Measurements from ENCODE around the gene UPF3A. TPM values are rescaled to one million over a fixed set of nuclear protein-coding genes. Genes with fewer than 3 reads are reported as not detected.

Gene UPF3A
- total RNA-seq, 1 experiment from 2014 or later = 63.5 TPM

- Mint-ChIP-seq H3K4me3 (ENCODE audit: unreplicated experiment) (no peak overlapping the region), H3K36me3 (ENCODE audit: insufficient read depth, unreplicated experiment) (peaks cover 87% of the 10 kb centered on the region), H3K9me3 (ENCODE audit: unreplicated experiment) (no peaks in the 10 kb centered on the region), H3K27ac (ENCODE audit: low read depth, unreplicated experiment) (no peak overlapping the region), H3K4me1 (ENCODE audit: insufficient read depth, unreplicated experiment) (no peaks in the 10 kb centered on the region), H3K27me3 (ENCODE audit: insufficient read depth, unreplicated experiment) (no peaks in the 10 kb centered on the region)
- no peak for DNase-seq (ENCODE audit: unreplicated experiment)
- TF ChIP-seq, protein P1, sequence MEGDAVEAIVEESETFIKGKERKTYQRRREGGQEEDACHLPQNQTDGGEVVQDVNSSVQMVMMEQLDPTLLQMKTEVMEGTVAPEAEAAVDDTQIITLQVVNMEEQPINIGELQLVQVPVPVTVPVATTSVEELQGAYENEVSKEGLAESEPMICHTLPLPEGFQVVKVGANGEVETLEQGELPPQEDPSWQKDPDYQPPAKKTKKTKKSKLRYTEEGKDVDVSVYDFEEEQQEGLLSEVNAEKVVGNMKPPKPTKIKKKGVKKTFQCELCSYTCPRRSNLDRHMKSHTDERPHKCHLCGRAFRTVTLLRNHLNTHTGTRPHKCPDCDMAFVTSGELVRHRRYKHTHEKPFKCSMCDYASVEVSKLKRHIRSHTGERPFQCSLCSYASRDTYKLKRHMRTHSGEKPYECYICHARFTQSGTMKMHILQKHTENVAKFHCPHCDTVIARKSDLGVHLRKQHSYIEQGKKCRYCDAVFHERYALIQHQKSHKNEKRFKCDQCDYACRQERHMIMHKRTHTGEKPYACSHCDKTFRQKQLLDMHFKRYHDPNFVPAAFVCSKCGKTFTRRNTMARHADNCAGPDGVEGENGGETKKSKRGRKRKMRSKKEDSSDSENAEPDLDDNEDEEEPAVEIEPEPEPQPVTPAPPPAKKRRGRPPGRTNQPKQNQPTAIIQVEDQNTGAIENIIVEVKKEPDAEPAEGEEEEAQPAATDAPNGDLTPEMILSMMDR (IDR thresholded peaks at IDR 0.05; ENCODE audit: unreplicated experiment) = no peak
- intact Hi-C loops (cut with micrococcal nuclease) = no loop called here
- BruUV-seq (replicated peaks) = no TSS peak
- POLR2A ChIA-PET = interaction anchor here (1.0 to 1.5 kb wide), 2 partner anchors 12 to 21 kb away, joined by 3 to 4 read pairs; no protein-coding TSS in a partner anchor
- CTCF ChIA-PET = no interaction called here
These were observed 24.4 kb upstream of the UPF3A start for GRCh38 chr13:114257014-114257413.

GRCh38 chr13:114258589-114258988 is 22.8 kb upstream of the UPF3A start:
- CTCF ChIA-PET = no interaction called here
- H3K27me3 Mint-ChIP-seq (ENCODE audit: insufficient read depth, unreplicated experiment) = no peaks in the 10 kb centered on the region
- no peaks in the 10 kb centered on the region for H3K9me3 Mint-ChIP-seq (ENCODE audit: unreplicated experiment)
- no peaks in the 10 kb centered on the region for H3K4me1 Mint-ChIP-seq (ENCODE audit: insufficient read depth, unreplicated experiment)
- intact Hi-C loops (cut with micrococcal nuclease) = no loop called here
- no TSS peak for BruUV-seq (replicated peaks)
- no peak overlapping the region for H3K27ac Mint-ChIP-seq (ENCODE audit: low read depth, unreplicated experiment)
- peaks cover 90% of the 10 kb centered on the region for H3K36me3 Mint-ChIP-seq (ENCODE audit: insufficient read depth, unreplicated experiment)
- DNase-seq (ENCODE audit: unreplicated experiment) = no peak
- H3K4me3 Mint-ChIP-seq (ENCODE audit: unreplicated experiment) = no peak overlapping the region
- TF ChIP-seq, protein P1 (IDR thresholded peaks at IDR 0.05; ENCODE audit: unreplicated experiment) = no peak
- POLR2A ChIA-PET = interaction anchor here (0.9 to 1.1 kb wide), 2 partner anchors 15 to 49 kb away, joined by 3 to 4 read pairs; no protein-coding TSS in a partner anchor

GRCh38 chr13:114259374-114259773 is 22.0 kb upstream of the UPF3A start:
- Mint-ChIP-seq H3K4me1 (ENCODE audit: insufficient read depth, unreplicated experiment) (no peaks in the 10 kb centered on the region), H3K27ac (ENCODE audit: low read depth, unreplicated experiment) (no peak overlapping the region), H3K9me3 (ENCODE audit: unreplicated experiment) (no peaks in the 10 kb centered on the region), H3K4me3 (ENCODE audit: unreplicated experiment) (no peak overlapping the region), H3K27me3 (ENCODE audit: insufficient read depth, unreplicated experiment) (no peaks in the 10 kb centered on the region), H3K36me3 (ENCODE audit: insufficient read depth, unreplicated experiment) (peaks cover 90% of the 10 kb centered on the region)
- ChIA-PET POLR2A (no interaction called here), CTCF (interaction anchor here (0.5 kb wide), 1 partner anchor 281 kb away, joined by 3 read pairs; no protein-coding TSS in a partner anchor)
- no TSS peak for BruUV-seq (replicated peaks)
- intact Hi-C loops (cut with micrococcal nuclease) = no loop called here
- TF ChIP-seq, protein P1 (IDR thresholded peaks at IDR 0.05; ENCODE audit: unreplicated experiment) = no peak
- DNase-seq (ENCODE audit: unreplicated experiment) = no peak

- no TSS peak for BruUV-seq (replicated peaks)
- no peak for DNase-seq (ENCODE audit: unreplicated experiment)
- H3K9me3 Mint-ChIP-seq (ENCODE audit: unreplicated experiment) = no peaks in the 10 kb centered on the region
- H3K36me3 Mint-ChIP-seq (ENCODE audit: insufficient read depth, unreplicated experiment) = peaks cover 90% of the 10 kb centered on the region
- intact Hi-C loops (cut with micrococcal nuclease) = no loop called here
- H3K4me1 Mint-ChIP-seq (ENCODE audit: insufficient read depth, unreplicated experiment) = no peaks in the 10 kb centered on the region
- no peak overlapping the region for H3K4me3 Mint-ChIP-seq (ENCODE audit: unreplicated experiment)
- no peak overlapping the region for H3K27ac Mint-ChIP-seq (ENCODE audit: low read depth, unreplicated experiment)
- POLR2A ChIA-PET = no interaction called here
- CTCF ChIA-PET = interaction anchor here (0.6 kb wide), 1 partner anchor 490 kb away, joined by 3 read pairs; no protein-coding TSS in a partner anchor
- TF ChIP-seq, protein P1 (IDR thresholded peaks at IDR 0.05; ENCODE audit: unreplicated experiment) = no peak
- H3K27me3 Mint-ChIP-seq (ENCODE audit: insufficient read depth, unreplicated experiment) = no peaks in the 10 kb centered on the region
These were observed 21.4 kb upstream of the UPF3A start for GRCh38 chr13:114259974-114260373.
